OCI-LY1 (cell line): ENCODE results near the gene ARIH2.

Experiments used
- H2AFZ ChIP-seq: fragments of 200-600 bp; sonication (generic), shearing (Covaris generic); 2 replicates; pipeline ENCODE4 v1.6.0; 2014; ENCODE audit warnings: antibody characterized with exemption, mild to moderate bottlenecking, low read length
- H3F3A ChIP-seq: fragments of 200-600 bp; sonication (generic), shearing (Covaris generic); 2 replicates; pipeline ENCODE4 v1.6.0; 2014; ENCODE audit warnings: mild to moderate bottlenecking, antibody characterized with exemption, low read length, moderate library complexity; ENCODE audit not compliant: insufficient read depth
- H3K27ac ChIP-seq: fragments of 200-600 bp; sonication (generic); 2 replicates; pipeline ENCODE4 v1.5.1; 2014; ENCODE audit warnings: low read length, mixed run types, mild to moderate bottlenecking, low read depth; ENCODE audit not compliant: poor library complexity, severe bottlenecking
- H3K27me3 ChIP-seq: fragments of 200-600 bp; sonication (generic); 2 replicates; pipeline ENCODE4 v1.6.0; 2014; ENCODE audit warnings: antibody characterized with exemption, mild to moderate bottlenecking, low read length, moderate library complexity; ENCODE audit not compliant: insufficient read depth
- H3K36me3 ChIP-seq: fragments of 200-600 bp; sonication (generic); 2 replicates; pipeline ENCODE4 v1.6.1; 2014; ENCODE audit warnings: mild to moderate bottlenecking, antibody characterized with exemption, low read length, moderate library complexity, mixed read lengths; ENCODE audit not compliant: insufficient read depth
- H3K4me1 ChIP-seq: fragments of 200-600 bp; sonication (generic); 2 replicates; pipeline ENCODE4 v1.5.1; 2014; ENCODE audit warnings: mild to moderate bottlenecking, low read length, moderate library complexity; ENCODE audit not compliant: insufficient read depth, severe bottlenecking
- H3K4me2 ChIP-seq: fragments of 200-600 bp; sonication (generic), shearing (Covaris generic); 2 replicates; pipeline ENCODE4 v1.6.1; 2014; ENCODE audit warnings: low read length
- H3K4me3 ChIP-seq: fragments of 200-600 bp; sonication (generic); 2 replicates; pipeline ENCODE4 v1.5.1; 2014; ENCODE audit warnings: low read length, low read depth, mild to moderate bottlenecking, mixed read lengths; ENCODE audit not compliant: poor library complexity, severe bottlenecking
- H3K79me2 ChIP-seq: fragments of 200-600 bp; shearing (Covaris generic); 2 replicates; pipeline ENCODE4 v1.6.1; 2016; ENCODE audit warnings: mixed run types, low read length, mixed read lengths; ENCODE audit not compliant: insufficient read depth
- H3K9ac ChIP-seq: fragments of 200-600 bp; sonication (generic), shearing (Covaris generic); 2 replicates; pipeline ENCODE4 v1.6.1; 2014; ENCODE audit warnings: mild to moderate bottlenecking, low read length, mixed read lengths
- H3K9me2 ChIP-seq: fragments of 200-600 bp; sonication (generic), shearing (Covaris generic); 2 replicates; pipeline ENCODE4 v1.6.1; 2014; ENCODE audit warnings: low read depth, mild to moderate bottlenecking, low read length, mixed read lengths
- H3K9me3 ChIP-seq: fragments of 200-600 bp; shearing (Covaris generic); 2 replicates; pipeline ENCODE4 v1.6.1; 2014; ENCODE audit warnings: low read length, mixed read lengths
- H4K20me1 ChIP-seq: fragments of 200-600 bp; sonication (generic), shearing (Covaris generic); 2 replicates; pipeline ENCODE4 v1.6.0; 2016; ENCODE audit warnings: mild to moderate bottlenecking, low read length; ENCODE audit not compliant: insufficient read depth
- EZH2 ChIP-seq: fragments of 200-600 bp; sonication (generic), shearing (Covaris generic); IDR thresholded peaks from 2 replicates; pipeline ENCODE4 v1.8.0; 2017; ENCODE audit warnings: borderline replicate concordance, mixed run types, mild to moderate bottlenecking, antibody characterized with exemption, low read length, moderate library complexity, mixed read lengths
- TF ChIP-seq, protein P1 (sequence below): fragments of 200-600 bp; sonication (generic), shearing (Covaris generic); IDR thresholded peaks from 2 replicates; pipeline ENCODE4 v1.5.1; 2017; ENCODE audit warnings: mild to moderate bottlenecking, antibody characterized with exemption, low read length, moderate library complexity, mixed read lengths

The ARIH2 gene

DNA sequence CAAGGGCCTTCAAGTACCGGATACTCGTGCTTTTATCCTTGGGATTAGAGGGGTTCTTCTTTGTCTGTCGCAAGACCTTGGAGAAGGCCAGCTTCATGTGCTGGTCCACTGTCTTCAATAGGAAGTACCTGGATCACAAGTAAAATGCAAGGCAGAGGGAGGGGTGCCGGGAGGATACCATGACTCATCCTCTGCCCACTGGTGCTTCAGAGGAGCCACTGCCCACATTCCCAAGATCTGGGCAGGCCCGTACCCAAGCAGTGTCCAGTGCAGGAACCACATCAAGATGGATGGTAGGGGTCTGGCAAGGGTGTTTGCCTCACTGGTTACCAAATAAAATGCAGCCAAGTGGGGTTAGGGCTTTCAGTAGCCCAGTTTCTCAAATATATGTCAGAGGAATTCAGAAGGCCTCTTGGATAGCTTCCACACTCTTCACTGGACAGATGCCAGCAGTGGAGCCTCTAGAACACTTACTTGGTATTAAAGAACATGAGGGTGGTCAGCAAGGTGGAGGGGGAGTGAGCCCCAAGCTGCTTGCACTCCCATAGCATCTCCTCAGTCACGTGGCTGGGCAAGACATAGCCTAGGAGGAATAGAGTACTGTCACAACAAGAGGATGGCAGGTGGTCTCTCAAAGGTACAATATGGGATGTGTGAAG is 114.1 kb downstream of the ARIH2 start:
- Histone ChIP-seq H3K79me2 (no peaks in the 10 kb centered on the region), H3K9me2 (no peaks in the 10 kb centered on the region), H3K4me2 (no peak overlapping the region), H3K36me3 (peaks cover 82% of the 10 kb centered on the region), H3K9ac (no peak overlapping the region), H4K20me1 (no peaks in the 10 kb centered on the region), H3K4me3 (no peak overlapping the region), H3K4me1 (peaks cover 14% of the 10 kb centered on the region), H3K9me3 (no peaks in the 10 kb centered on the region), H2AFZ (no peak overlapping the region), H3K27me3 (no peaks in the 10 kb centered on the region), H3F3A (0 out of 2 replicates have a peak, but pooled peaks cover 2% of the 10 kb centered on the region), H3K27ac (no peak overlapping the region)
- TF ChIP-seq, protein P1, sequence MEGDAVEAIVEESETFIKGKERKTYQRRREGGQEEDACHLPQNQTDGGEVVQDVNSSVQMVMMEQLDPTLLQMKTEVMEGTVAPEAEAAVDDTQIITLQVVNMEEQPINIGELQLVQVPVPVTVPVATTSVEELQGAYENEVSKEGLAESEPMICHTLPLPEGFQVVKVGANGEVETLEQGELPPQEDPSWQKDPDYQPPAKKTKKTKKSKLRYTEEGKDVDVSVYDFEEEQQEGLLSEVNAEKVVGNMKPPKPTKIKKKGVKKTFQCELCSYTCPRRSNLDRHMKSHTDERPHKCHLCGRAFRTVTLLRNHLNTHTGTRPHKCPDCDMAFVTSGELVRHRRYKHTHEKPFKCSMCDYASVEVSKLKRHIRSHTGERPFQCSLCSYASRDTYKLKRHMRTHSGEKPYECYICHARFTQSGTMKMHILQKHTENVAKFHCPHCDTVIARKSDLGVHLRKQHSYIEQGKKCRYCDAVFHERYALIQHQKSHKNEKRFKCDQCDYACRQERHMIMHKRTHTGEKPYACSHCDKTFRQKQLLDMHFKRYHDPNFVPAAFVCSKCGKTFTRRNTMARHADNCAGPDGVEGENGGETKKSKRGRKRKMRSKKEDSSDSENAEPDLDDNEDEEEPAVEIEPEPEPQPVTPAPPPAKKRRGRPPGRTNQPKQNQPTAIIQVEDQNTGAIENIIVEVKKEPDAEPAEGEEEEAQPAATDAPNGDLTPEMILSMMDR, result no peak
- no peak for TF ChIP-seq EZH2

DNA sequence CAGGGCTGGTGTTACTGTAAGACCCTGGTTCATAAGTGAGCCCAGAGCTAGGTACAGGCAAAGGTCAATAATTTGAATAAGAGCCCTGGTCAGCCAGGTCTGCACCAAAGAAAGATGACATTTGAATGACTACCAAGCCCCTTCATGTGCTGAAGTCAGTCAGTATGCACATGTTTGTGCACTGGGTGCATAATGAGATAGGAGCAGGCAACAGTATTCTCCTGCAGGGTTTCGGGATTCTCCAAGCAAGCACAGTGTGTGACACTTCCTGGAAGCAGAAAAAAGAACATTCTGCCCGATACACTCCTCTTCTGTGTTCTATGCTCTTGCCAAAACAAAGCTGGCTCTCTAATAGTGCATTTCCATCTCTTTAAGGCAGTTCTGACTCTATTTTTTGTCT is 116.0 kb downstream of the ARIH2 start:
- Histone ChIP-seq H3K36me3 (peaks cover 72% of the 10 kb centered on the region), H4K20me1 (no peaks in the 10 kb centered on the region), H2AFZ (no peak overlapping the region), H3K9ac (no peak overlapping the region), H3K4me1 (peaks cover 1% of the 10 kb centered on the region), H3K9me2 (no peaks in the 10 kb centered on the region), H3K27ac (no peak overlapping the region), H3K4me2 (no peak overlapping the region), H3K4me3 (no peak overlapping the region), H3K9me3 (no peaks in the 10 kb centered on the region), H3K27me3 (no peaks in the 10 kb centered on the region), H3K79me2 (no peaks in the 10 kb centered on the region), H3F3A (0 out of 2 replicates have a peak, but pooled peaks cover 1% of the 10 kb centered on the region)
- TF ChIP-seq, protein P1, result no peak
- TF ChIP-seq EZH2, result no peak

DNA sequence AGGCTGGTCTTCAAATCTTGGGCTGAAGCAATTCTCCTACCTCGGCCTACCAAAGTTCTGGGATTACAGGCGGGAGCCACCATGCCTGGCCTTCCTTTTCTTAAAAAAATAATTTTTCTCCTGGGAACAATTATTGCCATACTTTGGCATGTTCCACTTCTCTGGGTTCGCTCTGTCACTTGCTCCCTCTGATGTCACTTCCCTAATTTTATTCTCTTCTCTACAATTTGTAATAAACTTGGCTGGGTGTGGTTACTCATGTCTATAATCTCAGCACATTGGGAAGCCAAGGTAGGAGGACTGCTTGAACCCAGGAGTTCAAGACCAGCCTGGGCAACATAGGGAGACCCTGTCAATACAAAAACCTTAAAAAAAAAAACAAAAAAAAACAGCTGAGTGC is 116.6 kb downstream of the ARIH2 start:
- no peaks in the 10 kb centered on the region for H4K20me1 ChIP-seq
- H3K36me3 ChIP-seq, result peaks cover 70% of the 10 kb centered on the region
- no peaks in the 10 kb centered on the region for H3K79me2 ChIP-seq
- H3K4me3 ChIP-seq, result no peak overlapping the region
- no peaks in the 10 kb centered on the region for H3K9me2 ChIP-seq
- no peak overlapping the region for H3K27ac ChIP-seq
- H3K9me3 ChIP-seq, result no peaks in the 10 kb centered on the region
- no peak overlapping the region for H3K4me2 ChIP-seq
- TF ChIP-seq, protein P1, result no peak
- no peaks in the 10 kb centered on the region for H3K4me1 ChIP-seq
- H2AFZ ChIP-seq, result no peak overlapping the region
- H3K27me3 ChIP-seq, result no peaks in the 10 kb centered on the region
- no peak overlapping the region for H3K9ac ChIP-seq
- no peaks in the 10 kb centered on the region for H3F3A ChIP-seq
